Chondrocyte (in vitro differentiated cells): ENCODE data around the gene PMPCA. TPM values are rescaled to one million over a fixed set of nuclear protein-coding genes. Genes with fewer than 3 reads are reported as not detected.

Source experiments
- DNase-seq: peaks from one replicate; pipeline ENCODE4 v3.0.0; 2021; ENCODE audit warnings: mixed read lengths, low spot score
- H3K27ac Mint-ChIP-seq: one replicate; pipeline ENCODE4 v1.8.0; 2021; ENCODE audit warnings: mild to moderate bottlenecking, moderate library complexity, mixed read lengths; ENCODE audit not compliant: unreplicated experiment
- H3K27me3 Mint-ChIP-seq: 2 replicates; pipeline ENCODE4 v1.8.0; 2021; ENCODE audit warnings: low read depth, mixed read lengths
- H3K36me3 Mint-ChIP-seq: 2 replicates; pipeline ENCODE4 v1.8.0; 2021; ENCODE audit warnings: low read depth, mixed read lengths
- H3K4me1 Mint-ChIP-seq: 2 replicates; pipeline ENCODE4 v1.8.0; 2021; ENCODE audit warnings: low read depth, mild to moderate bottlenecking, mixed read lengths
- H3K4me3 Mint-ChIP-seq: one replicate; pipeline ENCODE4 v1.8.0; 2021; ENCODE audit warnings: mild to moderate bottlenecking, moderate library complexity, mixed read lengths; ENCODE audit not compliant: unreplicated experiment
- H3K9me3 Mint-ChIP-seq: 2 replicates; pipeline ENCODE4 v1.8.0; 2021; ENCODE audit warnings: low read depth, mixed read lengths
- CTCF ChIP-seq: fragments of 200-600 bp; sonication (generic); IDR thresholded peaks from 2 replicates; pipeline ENCODE4 v1.5.0; 2021; ENCODE audit warnings: antibody characterized with exemption, mild to moderate bottlenecking, moderate library complexity
- total RNA-seq: library from RNA; stranded (reverse); gene quantifications from 3 replicates; pipeline ENCODE4 v1.2.1, GENCODE V29; 2021

PMPCA gene
- total RNA-seq, 1 donor from 2014 or later: 42.5 TPM

DNA sequence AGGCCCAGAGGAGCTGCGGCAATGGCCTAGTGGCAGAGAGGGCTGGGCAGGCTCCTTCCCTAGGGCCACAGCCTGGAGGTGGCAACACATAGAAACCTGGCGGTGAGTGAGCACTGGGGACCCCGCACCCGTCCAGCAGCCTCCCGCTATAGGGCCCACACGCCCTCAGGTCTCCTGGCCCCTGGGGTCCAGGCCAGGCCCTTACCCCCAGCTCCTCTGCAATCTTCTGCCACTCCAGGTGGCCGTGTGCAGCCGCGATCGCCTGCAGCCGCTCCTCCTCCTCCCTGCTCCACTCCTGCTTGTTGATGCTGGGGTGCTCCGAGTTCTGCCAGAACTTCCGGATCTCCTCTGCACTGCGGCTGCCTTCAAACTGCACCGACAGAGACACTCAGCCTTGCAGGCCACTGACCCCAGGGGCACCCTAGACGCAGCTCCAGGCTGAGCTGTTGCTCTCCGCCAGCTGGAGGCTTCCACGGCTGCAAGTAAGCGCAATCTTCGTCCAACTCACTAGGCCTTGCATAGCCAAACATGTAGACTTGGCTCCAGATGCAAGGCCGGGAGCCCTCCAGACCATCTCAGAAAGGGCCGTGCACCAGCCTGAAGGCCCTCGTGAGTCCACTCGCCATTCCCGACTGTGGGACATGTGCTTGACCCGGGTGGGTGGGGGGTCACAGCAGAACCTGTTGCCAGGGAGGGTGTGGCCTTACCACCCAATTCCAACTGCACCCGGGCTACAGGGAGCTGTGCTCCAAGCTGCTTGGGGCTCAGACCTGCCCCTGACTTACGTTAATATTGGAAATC is 18.5 kb upstream of the PMPCA start:
- no peak overlapping the region for H3K27ac Mint-ChIP-seq
- no peaks in the 10 kb centered on the region for H3K4me1 Mint-ChIP-seq
- H3K9me3 Mint-ChIP-seq: no peaks in the 10 kb centered on the region
- no peaks in the 10 kb centered on the region for H3K27me3 Mint-ChIP-seq
- no peak overlapping the region for H3K4me3 Mint-ChIP-seq
- TF ChIP-seq CTCF: no peak
- H3K36me3 Mint-ChIP-seq: peaks cover 27% of the 10 kb centered on the region
- no peak for DNase-seq

GRCh38 chr9:136392538-136393449 is 17.7 kb upstream of the PMPCA start:
- no peak for TF ChIP-seq CTCF
- Mint-ChIP-seq H3K27me3 (no peaks in the 10 kb centered on the region), H3K4me1 (no peaks in the 10 kb centered on the region), H3K9me3 (no peaks in the 10 kb centered on the region), H3K4me3 (no peak overlapping the region), H3K36me3 (peaks cover 22% of the 10 kb centered on the region), H3K27ac (no peak overlapping the region)
- no peak for DNase-seq

DNA sequence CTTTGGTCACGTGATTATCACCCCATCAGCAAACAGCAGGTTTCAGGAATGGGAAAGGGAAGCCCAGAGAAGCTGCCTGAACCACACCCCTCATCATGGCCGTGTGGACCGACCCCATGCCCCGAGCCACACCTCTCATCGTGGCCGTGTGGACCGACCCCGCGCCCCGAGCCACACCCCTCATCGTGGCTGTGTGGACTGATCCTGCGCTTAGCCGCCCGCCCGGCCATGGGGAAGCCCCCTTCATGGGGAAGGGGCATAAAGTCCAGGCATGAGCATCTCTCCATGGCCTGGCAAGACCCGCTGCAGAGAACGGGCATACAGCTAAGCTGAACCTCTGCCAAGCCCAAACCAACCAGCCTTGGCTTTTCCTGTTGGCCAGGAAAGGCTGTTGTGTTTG is 16.9 kb upstream of the PMPCA start:
- Mint-ChIP-seq H3K4me1 (peaks cover 5% of the 10 kb centered on the region), H3K27ac (no peak overlapping the region), H3K4me3 (no peak overlapping the region), H3K36me3 (peaks cover 19% of the 10 kb centered on the region), H3K9me3 (no peaks in the 10 kb centered on the region), H3K27me3 (no peaks in the 10 kb centered on the region)
- DNase-seq: no peak
- TF ChIP-seq CTCF: no peak

DNA sequence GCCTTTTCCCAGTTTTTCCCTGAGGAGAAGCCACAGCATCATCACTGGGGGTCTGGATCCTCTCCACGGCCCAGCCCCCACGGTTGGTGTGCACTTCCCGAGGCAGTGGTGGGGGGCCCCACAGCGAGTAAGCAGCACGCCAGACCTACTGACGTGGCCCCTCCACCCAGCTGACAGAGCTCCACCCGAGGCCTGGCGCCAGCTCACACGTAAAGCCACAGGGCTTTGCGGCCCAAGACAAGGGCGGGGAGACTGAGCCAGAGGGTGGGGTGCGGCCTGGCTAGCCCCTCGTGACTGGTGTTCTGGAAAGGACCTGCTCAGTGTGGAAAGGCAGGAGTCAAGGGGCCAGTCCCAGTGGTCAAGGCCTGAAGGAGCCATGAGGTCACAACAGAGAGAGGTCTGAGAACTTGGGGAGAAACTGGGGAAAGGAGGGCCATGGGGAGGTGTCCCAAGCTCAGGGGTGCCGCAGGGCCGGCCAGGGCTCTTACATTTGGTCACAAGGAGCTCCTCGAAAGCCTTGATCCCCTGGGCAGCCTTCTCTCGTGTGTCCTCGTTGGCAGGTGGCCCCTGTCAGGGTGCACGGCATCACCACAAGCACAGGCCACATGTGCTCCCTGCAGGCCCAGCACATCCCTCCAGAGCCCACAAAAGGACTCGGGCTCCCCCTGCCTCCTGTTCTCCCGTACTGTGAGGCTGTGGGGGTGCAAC is 16.0 kb upstream of the PMPCA start:
- no peak for DNase-seq
- H3K4me1 Mint-ChIP-seq: peaks cover 13% of the 10 kb centered on the region
- no peak overlapping the region for H3K4me3 Mint-ChIP-seq
- H3K9me3 Mint-ChIP-seq: no peaks in the 10 kb centered on the region
- no peaks in the 10 kb centered on the region for H3K27me3 Mint-ChIP-seq
- H3K36me3 Mint-ChIP-seq: peaks cover 16% of the 10 kb centered on the region
- TF ChIP-seq CTCF: no peak
- H3K27ac Mint-ChIP-seq: no peak overlapping the region

DNA sequence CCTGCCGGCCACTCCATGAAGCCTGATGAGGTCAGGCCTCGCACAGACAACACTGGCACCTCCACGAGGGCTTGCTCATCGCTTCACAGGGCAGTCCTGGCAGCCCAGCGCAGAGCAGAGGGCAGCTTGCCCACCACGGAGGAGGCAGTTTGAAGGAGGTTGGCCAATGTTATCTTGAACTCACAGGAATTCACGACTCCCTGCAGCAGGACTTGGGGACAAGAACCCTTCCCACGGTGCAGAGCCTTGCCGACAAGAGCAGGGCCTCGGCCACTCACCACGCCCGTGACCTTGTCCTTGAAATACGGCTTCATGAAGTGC is 15.5 kb upstream of the PMPCA start:
- Mint-ChIP-seq H3K27ac (no peak overlapping the region), H3K4me3 (no peak overlapping the region), H3K36me3 (peaks cover 13% of the 10 kb centered on the region), H3K27me3 (no peaks in the 10 kb centered on the region), H3K4me1 (peaks cover 13% of the 10 kb centered on the region), H3K9me3 (no peaks in the 10 kb centered on the region)
- no peak for DNase-seq
- TF ChIP-seq CTCF: no peak
